UCSD-AML1 (cell line): ENCODE results near the gene VCX.
"Not testable (repeated sequence)": the region's sequence is repeated elsewhere in the genome, so short reads cannot be mapped to it uniquely, and the experiment has no call there.

ENCODE experiments used
- DNase-seq: peaks from one replicate; lab custom pipeline; 2025; ENCODE audit not compliant: unreplicated experiment; lab: John Stamatoyannopoulos, UW

Gene VCX

DNA sequence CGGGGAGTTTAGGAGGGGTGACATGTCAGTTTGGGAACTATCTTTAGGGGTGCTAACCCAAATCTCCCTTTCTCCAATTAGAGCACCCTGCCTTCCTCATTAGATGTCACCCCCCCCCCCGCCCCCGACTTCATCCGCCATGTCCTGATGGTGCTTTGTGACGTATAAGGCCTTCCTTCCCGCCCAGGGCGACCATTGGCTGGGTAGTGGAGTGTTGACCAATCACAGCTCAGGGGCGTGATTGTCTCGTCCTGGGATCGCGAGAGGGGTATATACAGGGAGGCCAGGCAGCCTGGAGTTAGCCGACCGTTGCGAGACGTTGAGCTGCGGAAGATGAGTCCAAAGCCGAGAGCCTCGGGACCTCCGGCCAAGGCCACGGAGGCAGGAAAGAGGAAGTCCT is at the start of gene VCX:
TSS of gene VCX (plus strand) at position 301 of the 400 bp plus-strand sequence. CDS start at position 334, 33 bp downstream.
- not testable (repeated sequence) for DNase-seq

DNA sequence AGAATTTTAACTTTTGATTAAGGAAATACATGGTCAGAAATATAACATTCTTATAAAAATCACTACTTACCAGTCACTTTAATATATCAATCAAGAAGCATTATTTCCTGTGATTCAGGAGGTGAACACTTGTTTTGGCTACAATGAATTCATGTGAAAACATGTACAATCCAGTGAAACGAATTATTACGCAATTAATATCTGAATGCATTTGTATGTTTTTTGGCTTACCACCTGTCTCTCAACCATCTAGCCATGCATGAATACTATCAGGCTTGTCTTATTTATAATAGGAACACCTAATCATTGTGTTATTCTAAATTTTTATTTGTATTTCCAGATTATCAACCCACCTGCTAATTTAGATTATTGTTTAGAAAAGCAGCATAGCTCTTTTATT is 44.6 kb upstream of the VCX start:
- DNase-seq, result no peak

DNA sequence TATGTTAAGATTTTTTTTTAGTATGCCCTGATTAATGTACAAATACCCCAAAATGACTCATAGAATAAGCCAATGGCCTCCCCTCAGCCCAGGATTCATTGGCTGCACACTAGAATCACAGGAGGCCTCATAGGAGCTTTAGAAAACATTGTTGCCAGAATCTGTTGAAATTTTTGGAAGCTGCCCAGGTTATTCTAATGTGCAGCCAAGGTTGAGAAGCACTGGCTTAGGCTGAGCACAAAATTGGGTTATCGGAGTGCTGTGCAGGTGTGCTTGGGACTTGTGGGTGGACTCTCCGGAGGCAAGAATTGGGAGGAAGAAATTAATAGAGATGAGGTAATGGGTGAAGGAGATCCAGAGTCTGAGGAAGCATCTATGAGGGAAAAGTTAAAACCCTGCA is 41.3 kb upstream of the VCX start:
- no peak for DNase-seq

DNA sequence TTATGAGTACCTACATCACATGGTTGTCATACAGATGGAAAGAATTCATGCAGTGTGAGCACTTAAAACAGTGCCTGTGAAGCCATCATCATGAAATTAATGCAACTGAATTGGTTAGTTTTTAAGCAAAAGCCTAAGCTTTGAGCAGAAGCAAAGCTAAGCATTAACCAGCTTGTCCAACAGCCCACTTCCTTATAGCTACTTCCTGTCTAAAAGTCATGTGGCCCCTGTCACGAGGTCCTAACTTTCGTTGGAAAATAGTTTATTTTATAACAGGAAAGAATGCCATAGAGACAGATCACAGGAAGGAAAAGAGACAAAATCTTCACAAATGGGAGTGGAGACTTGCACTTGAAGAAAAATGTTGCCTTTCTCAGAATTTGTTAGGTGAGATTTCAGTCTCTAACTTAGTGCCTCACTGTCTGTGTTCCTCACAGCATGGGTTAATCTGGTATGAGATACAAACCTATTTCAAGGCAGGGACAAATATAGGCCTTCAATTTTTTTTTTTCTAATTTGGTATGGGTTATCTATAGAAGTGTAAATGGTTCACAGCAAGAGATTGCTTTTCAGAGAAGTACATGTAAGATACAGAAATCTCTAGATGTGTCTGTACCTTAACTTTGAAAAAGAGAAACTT is 27.7 kb upstream of the VCX start:
- DNase-seq, result no peak

DNA sequence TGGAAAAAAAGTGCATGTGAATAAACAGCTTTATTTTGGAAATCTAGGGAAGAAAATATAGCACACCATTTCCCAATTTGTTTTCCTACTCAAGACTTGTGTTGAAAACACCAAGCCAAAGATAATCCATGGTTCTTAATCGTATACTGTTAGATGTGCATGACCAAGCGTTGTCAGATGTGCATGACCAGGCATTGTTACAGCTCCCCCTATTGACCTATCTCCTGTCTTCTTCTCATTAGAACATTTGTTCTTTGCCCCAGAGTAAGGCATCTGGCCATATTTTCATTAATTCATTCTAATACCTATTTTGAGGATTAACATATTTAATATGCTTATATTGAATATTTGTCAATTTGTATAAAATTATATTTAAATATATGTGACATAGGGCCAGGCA is 14.4 kb upstream of the VCX start:
- no peak for DNase-seq

DNA sequence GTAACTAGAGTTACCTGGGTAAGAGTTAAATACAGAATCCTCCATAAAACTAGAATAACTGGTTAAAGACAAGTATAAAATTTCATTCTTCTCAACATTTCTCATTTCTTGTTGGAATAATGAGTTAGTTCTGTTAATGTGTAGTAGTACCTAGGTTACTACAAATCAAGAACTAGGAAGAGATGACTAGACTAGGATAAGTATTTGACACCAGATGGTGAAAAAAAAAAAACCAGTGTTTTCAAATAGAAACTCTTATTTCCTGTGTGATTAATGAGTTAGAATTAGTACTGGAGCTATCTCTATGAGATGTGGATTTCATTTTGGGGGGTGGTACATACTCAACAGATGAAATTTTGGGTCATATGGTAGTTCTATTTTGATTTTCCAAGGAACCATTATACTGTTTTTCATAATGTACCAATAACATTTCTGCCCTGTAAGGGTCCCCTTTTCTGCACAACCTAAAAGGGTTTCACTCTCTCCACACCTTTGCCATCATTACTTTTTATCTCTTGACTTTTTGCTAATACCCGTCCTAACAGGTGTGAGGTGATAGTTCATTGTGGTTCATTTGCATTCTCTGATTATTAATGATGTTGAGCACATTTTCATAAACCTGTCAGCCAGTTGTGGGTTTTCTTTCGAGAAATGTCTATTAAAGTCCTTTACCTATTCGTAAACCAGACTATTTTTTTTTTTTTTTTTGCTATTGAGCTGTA is 1.7 kb upstream of the VCX start:
- DNase-seq, result no peak

DNA sequence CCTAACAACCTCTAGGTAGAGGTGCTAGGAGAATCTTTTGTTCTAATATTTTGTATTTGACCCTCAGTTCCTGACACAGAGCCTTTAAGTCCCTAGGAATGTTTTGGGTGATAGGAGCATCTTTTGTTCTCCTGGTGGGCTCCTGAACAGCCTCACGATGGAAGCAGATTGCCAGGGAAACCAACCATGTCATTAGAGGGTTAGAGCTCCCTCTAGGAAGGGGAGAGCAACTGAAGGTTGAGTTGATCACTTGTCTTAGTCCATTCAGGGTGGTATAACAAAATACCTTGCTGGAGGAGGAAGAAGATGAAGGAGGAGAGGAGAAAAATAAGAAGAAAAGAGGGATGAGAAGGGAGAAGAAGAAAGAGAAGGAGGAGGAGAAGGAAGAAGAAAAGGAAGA is 9.2 kb downstream of the VCX start:
- no peak for DNase-seq

DNA sequence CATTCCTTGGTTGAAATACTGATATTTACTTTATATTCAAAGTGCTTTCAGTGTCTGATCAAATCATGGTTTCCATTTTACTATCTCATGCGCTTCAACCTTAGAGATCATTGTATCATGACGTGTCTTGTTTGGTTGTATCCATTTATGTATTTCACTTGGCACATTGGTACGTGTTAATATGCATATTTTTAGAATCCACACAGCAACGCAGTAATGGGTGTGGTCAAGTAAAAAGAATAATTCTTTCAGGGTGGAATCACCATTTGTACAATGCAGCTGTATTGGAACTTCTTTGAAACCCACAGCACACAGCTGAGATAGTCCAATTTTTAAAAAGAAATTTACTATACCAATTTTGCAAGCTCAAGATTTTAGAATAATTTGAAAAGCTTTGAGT is 29.1 kb downstream of the VCX start:
- no peak for DNase-seq

DNA sequence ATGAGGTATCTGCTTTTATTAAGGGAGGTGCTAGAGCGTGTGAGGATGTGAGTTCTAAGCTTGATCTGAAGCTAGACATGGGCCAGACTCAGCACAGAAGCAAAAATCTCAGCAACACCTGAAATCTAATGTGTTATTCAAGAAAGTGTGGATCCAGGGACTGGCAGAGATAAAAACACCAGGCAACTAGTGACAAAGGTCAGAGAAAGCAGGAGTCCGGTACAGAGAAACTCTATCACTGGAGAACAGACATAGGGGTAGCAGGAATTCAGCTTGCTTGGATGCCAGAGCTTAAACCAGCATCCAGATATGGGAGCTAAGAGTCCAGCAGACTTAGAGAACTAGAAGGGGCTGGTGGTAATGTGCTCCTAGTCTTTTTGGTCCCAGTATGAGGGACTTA is 34.0 kb downstream of the VCX start:
- no peak for DNase-seq

DNA sequence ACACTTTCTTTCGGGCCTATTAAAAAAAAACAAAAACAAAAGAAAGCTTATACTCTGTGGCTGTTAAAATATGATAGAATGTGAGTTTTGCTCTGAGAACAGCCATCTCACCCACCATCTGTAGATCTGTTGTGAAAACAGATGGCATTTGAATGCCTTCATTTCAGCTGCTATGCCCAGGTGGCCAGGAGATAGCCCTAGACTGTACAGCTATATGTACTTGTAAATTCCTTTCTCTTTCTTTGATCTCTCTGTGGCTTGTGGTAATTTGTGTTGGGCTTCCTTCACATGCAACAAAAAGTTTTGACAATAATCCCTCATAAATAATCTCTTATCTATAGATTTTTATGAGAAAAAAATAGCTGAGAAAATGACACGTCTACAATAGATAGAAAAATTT is 46.2 kb downstream of the VCX start:
- no peak for DNase-seq

DNA sequence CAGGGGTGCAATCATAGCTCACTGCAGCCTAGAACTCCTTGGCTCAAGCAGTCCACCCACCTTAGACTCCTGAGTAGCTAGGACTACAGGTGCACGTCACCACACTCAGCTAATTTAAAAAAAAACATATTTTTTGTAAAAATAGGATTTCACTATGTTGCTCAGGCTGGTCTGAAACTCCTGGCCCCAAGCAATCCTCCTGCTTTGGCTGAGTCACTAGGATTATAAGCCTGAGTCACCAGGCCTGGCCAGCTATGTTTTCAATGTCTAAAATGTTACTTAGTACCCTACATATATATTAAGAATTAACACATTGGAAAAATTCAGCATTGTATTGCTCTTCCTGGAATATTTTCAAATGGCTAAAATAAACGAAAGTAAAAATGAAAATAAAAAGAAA is 46.7 kb downstream of the VCX start:
- DNase-seq, result no peak

DNA sequence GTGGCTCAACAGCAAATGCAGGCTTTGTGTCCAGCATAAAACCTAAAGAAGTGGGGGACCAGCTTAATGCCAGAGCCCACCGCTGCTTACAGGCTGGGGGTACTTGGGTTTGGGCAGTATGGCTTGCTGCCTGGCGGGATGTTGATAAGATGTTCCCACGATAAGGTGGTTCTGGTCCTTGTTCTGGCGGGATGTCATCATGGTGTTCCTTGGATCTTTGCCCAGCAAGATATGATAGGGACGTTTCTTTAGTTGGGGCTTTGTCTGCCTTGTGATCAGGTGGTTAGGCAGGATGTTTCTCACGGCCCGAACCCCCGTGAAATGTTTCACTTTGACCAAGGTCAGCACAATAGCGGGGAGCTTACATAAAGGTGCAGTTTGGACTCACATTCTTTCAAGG is 49.0 kb downstream of the VCX start:
- DNase-seq, result no peak
